CD4-positive, alpha-beta T cell (primary cell): Measurements from ENCODE around the gene SLC38A10. TPM values are rescaled to one million over a fixed set of nuclear protein-coding genes. Genes with fewer than 3 reads are reported as not detected.

Source experiments
- ATAC-seq: fragments of 200-7000 bp; cut with Tn5 transposase; one replicate; pipeline ENCODE4 v1.10.0; 2022; ENCODE audit warnings: mild to moderate bottlenecking; ENCODE audit not compliant: poor library complexity
- CTCF ChIA-PET: fragments of 350-600 bp; sonication (Branson Sonifier 250); formaldehyde crosslinking; loops from one replicate; lab custom pipeline; 2021; ENCODE audit warnings: antibody characterized with exemption, inconsistent platforms; lab: Charles Lee
- POLR2A ChIA-PET: fragments of 350-600 bp; sonication (Branson Sonifier 250); formaldehyde crosslinking; loops from one replicate; lab custom pipeline; 2021; ENCODE audit warnings: antibody characterized with exemption, inconsistent platforms; lab: Charles Lee
- DNase-seq, 14 experiments: peaks; one replicate each; pipeline ENCODE4 v3.0.0-alpha.2; 2013 to 2020; ENCODE audit warnings: mixed read lengths in 2 of 14
- H3K27ac ChIP-seq, 2 donors: one replicate each; pipeline versions ENCODE4 v1.5.1 to v1.7.0; 2013; ENCODE audit warnings: low read length in 2 of 2, low read depth in 1 of 2, mild to moderate bottlenecking in 1 of 2
- H3K27me3 ChIP-seq, 2 experiments: 1 replicate in 1 of 2; 2 replicates in 1 of 2; pipeline versions ENCODE4 v1.6.1 to v1.7.0; 2013; ENCODE audit warnings: low read length in 2 of 2, control low read depth in 1 of 2, mild to moderate bottlenecking in 1 of 2, moderate library complexity in 1 of 2; ENCODE audit not compliant: insufficient read depth in 2 of 2, control insufficient read depth in 1 of 2
- H3K36me3 ChIP-seq: one replicate; pipeline ENCODE4 v1.6.1; 2013; ENCODE audit warnings: low read length, control low read depth; ENCODE audit not compliant: insufficient read depth
- H3K4me1 ChIP-seq: one replicate; pipeline ENCODE4 v1.6.1; 2013; ENCODE audit warnings: low read length, control low read depth; ENCODE audit not compliant: insufficient read depth
- H3K4me3 ChIP-seq: one replicate; pipeline ENCODE4 v1.5.1; 2013; ENCODE audit warnings: mild to moderate bottlenecking, low read length, moderate library complexity
- H3K9me3 ChIP-seq, 2 experiments: 1 replicate in 1 of 2; 2 replicates in 1 of 2; pipeline versions ENCODE4 v1.6.1 to v1.7.0; 2013; ENCODE audit warnings: low read length in 2 of 2, mild to moderate bottlenecking in 2 of 2, control low read depth in 1 of 2, moderate library complexity in 1 of 2; ENCODE audit not compliant: control insufficient read depth in 1 of 2, insufficient read depth in 1 of 2
- H3K27ac Mint-ChIP-seq: one replicate; pipeline ENCODE4 v1.8.0; 2020; ENCODE audit warnings: mixed read lengths
- H3K27me3 Mint-ChIP-seq: one replicate; pipeline ENCODE4 v1.8.0; 2021; ENCODE audit warnings: mixed read lengths
- H3K36me3 Mint-ChIP-seq: one replicate; pipeline ENCODE4 v1.8.0; 2021; ENCODE audit warnings: low read depth, mixed read lengths
- H3K4me1 Mint-ChIP-seq: one replicate; pipeline ENCODE4 v1.8.0; 2021; ENCODE audit warnings: low read depth, mixed read lengths
- H3K4me3 Mint-ChIP-seq: one replicate; pipeline ENCODE4 v1.8.0; 2020; ENCODE audit warnings: mild to moderate bottlenecking, mixed read lengths
- H3K9me3 Mint-ChIP-seq: one replicate; pipeline ENCODE4 v1.8.0; 2020; ENCODE audit warnings: mixed read lengths
- CTCF ChIP-seq: fragments of 200-600 bp; IDR thresholded peaks from one replicate; pipeline ENCODE4 v1.8.0; 2022; ENCODE audit warnings: antibody characterized with exemption, mild to moderate bottlenecking
- intact Hi-C, 2 experiments: fragments of 100-400 bp; cut with DNase I in 1 of 2; cut with micrococcal nuclease in 1 of 2; formaldehyde crosslinking; loops; one replicate each; pipeline versions ENCODE4 v1.15.1 to v1.9.0; 2023 to 2025; cut with DNase I, micrococcal nuclease
- total RNA-seq, 174 experiments: library from RNA in 2 of 174; stranded (reverse) in 2 of 174; gene quantifications; one replicate each; pipeline ENCODE4 v1.2.3 and lab custom pipeline; 2021 to 2026

Gene SLC38A10
- total RNA-seq, 2 experiments from 2014 or later, result 22.8 to 26.4 TPM

- CTCF ChIA-PET, result interaction anchor here (0.9 kb wide), 1 partner anchor 9 kb away, joined by 5 read pairs; no protein-coding TSS in a partner anchor
- peaks cover 53% of the 10 kb centered on the region for H3K36me3 Mint-ChIP-seq
- intact Hi-C loops, result no loop called here
These were observed 8.0 kb downstream of the SLC38A10 start for GRCh38 chr17:81287152-81287551.

GRCh38 chr17:81286491-81287145 lies 8.5 kb downstream of the SLC38A10 start:
- Mint-ChIP-seq H3K27ac (peak overlapping the region; percentile 78), H3K27me3 (no peaks in the 10 kb centered on the region), H3K9me3 (no peaks in the 10 kb centered on the region), H3K4me3 (peak overlapping the region; percentile 86), H3K4me1 (peaks cover 58% of the 10 kb centered on the region), H3K36me3 (peaks cover 51% of the 10 kb centered on the region)
- ChIA-PET POLR2A (interaction anchor here (0.6 to 3.1 kb wide), 2 partner anchors 9 to 110 kb away, joined by 4 to 24 read pairs; partner anchors contain the start of gene SLC38A10), CTCF (interaction anchor here (0.9 kb wide), 1 partner anchor 10 kb away, joined by 5 read pairs; no protein-coding TSS in a partner anchor)
- DNase-seq (no peak), ATAC-seq (no peak)
- Histone ChIP-seq H3K4me3 (no peak overlapping the region), H3K27me3 (no peaks in the 10 kb centered on the region), H3K4me1 (peaks cover 72% of the 10 kb centered on the region), H3K9me3 (no peaks in the 10 kb centered on the region), H3K27ac (peak overlapping the region; percentile 55 to 76), H3K36me3 (peaks cover 46% of the 10 kb centered on the region)
- TF ChIP-seq CTCF, result no peak
- intact Hi-C loops, result no loop called here

More at GRCh38 chr17:81287152-81287551, 8.0 kb downstream of the SLC38A10 start:
- no peak for TF ChIP-seq CTCF
- Histone ChIP-seq H3K4me1 (peaks cover 73% of the 10 kb centered on the region), H3K27me3 (no peaks in the 10 kb centered on the region), H3K27ac (no peak overlapping the region), H3K4me3 (no peak overlapping the region), H3K9me3 (no peaks in the 10 kb centered on the region), H3K36me3 (peaks cover 41% of the 10 kb centered on the region)
- H3K4me3 Mint-ChIP-seq, result peak overlapping the region; percentile 70
- POLR2A ChIA-PET, result interaction anchor here (1.0 to 3.1 kb wide), 2 partner anchors 9 to 221 kb away, joined by 4 to 24 read pairs; partner anchors contain the start of gene SLC38A10
- H3K27me3 Mint-ChIP-seq, result no peaks in the 10 kb centered on the region
- DNase-seq, result no peak
- H3K27ac Mint-ChIP-seq, result peak overlapping the region; percentile 78
- H3K9me3 Mint-ChIP-seq, result no peaks in the 10 kb centered on the region
- ATAC-seq, result no peak
- H3K4me1 Mint-ChIP-seq, result peaks cover 62% of the 10 kb centered on the region

- H3K9me3 ChIP-seq, result no peaks in the 10 kb centered on the region
- CTCF ChIA-PET, result no interaction called here
- peaks cover 64% of the 10 kb centered on the region for H3K4me1 ChIP-seq
These were observed 9.2 kb downstream of the SLC38A10 start for GRCh38 chr17:81285894-81286293.

More at GRCh38 chr17:81285894-81286293, 9.2 kb downstream of the SLC38A10 start:
- peak overlapping the region; percentile 55 to 76 for H3K27ac ChIP-seq
- peaks cover 52% of the 10 kb centered on the region for H3K4me1 Mint-ChIP-seq
- DNase-seq (no peak), ATAC-seq (no peak)
- H3K27ac Mint-ChIP-seq, result peak overlapping the region; percentile 78
- no peaks in the 10 kb centered on the region for H3K27me3 ChIP-seq
- no peaks in the 10 kb centered on the region for H3K9me3 Mint-ChIP-seq
- H3K27me3 Mint-ChIP-seq, result no peaks in the 10 kb centered on the region
- no peak for TF ChIP-seq CTCF
- intact Hi-C loops, result no loop called here
- peak overlapping the region; percentile 62 for H3K4me3 ChIP-seq
- H3K4me3 Mint-ChIP-seq, result peak overlapping the region; percentile 86
- POLR2A ChIA-PET, result interaction anchor here (0.6 to 3.1 kb wide), 3 partner anchors 10 to 109 kb away, joined by 3 to 24 read pairs (median 4); partner anchors contain the start of gene SLC38A10
- H3K36me3 ChIP-seq, result peaks cover 46% of the 10 kb centered on the region
- H3K36me3 Mint-ChIP-seq, result peaks cover 46% of the 10 kb centered on the region
